IMR-90 (cell line): Measurements from ENCODE around the gene CA9. TPM values are rescaled to one million over a fixed set of nuclear protein-coding genes. Genes with fewer than 3 reads are reported as not detected.

ENCODE experiments used
- ATAC-seq: fragments of 200-7000 bp; cut with Tn5 transposase; 2 replicates; pipeline ENCODE4 v1.9.1; 2020; ENCODE audit warnings: low read depth, mild to moderate bottlenecking, moderate library complexity
- BruUV-seq: library from RNA; stranded (reverse); fragments of 400-500 nt; replicated peaks from 2 replicates; lab custom pipeline; 2021; lab: Mats Ljungman, UMichigan
- CTCF ChIA-PET: fragments of 300-600 bp; formaldehyde crosslinking; extraction: SDS; loops from one replicate; lab custom pipeline; 2021; ENCODE audit warnings: antibody characterized with exemption; lab: Yijun Ruan, JAX
- POLR2A ChIA-PET: fragments of 300-600 bp; sonication (Branson Sonifier 250); formaldehyde crosslinking; loops from one replicate; lab custom pipeline; 2022; ENCODE audit warnings: antibody characterized with exemption; ENCODE audit not compliant: unreplicated experiment; lab: Charles Lee
- DNase-seq: peaks from one replicate; pipeline ENCODE4 v3.0.0; 2013
- H2AFZ ChIP-seq: replicated peaks from 2 replicates; pipeline ENCODE3; 2013; ENCODE audit warnings: low read length, mild to moderate bottlenecking; ENCODE audit not compliant: poor library complexity
- H2AK5ac ChIP-seq: 2 replicates; pipeline ENCODE4 v1.6.1; 2013; ENCODE audit warnings: low read depth, low read length, inconsistent platforms
- H2AK9ac ChIP-seq: replicated peaks from 2 replicates; pipeline ENCODE3; 2013; ENCODE audit warnings: mild to moderate bottlenecking, low read depth, low read length, moderate library complexity; ENCODE audit not compliant: poor library complexity
- H2BK120ac ChIP-seq: 2 replicates; pipeline ENCODE4 v1.6.1; 2013; ENCODE audit warnings: low read depth, low read length, inconsistent platforms
- H2BK15ac ChIP-seq: 3 replicates; pipeline ENCODE4 v1.6.1; 2013; ENCODE audit warnings: low read depth, low read length, inconsistent platforms
- H2BK20ac ChIP-seq: 2 replicates; pipeline ENCODE4 v1.6.1; 2013; ENCODE audit warnings: low read depth, mild to moderate bottlenecking, inconsistent platforms, low read length, moderate library complexity
- H2BK5ac ChIP-seq: 2 replicates; pipeline ENCODE4 v1.6.1; 2013; ENCODE audit warnings: mild to moderate bottlenecking, low read depth, low read length, inconsistent platforms; ENCODE audit not compliant: poor library complexity, severe bottlenecking
- H3K14ac ChIP-seq: replicated peaks from 2 replicates; pipeline ENCODE4 v1.6.1; 2013; ENCODE audit warnings: low read depth, low read length, inconsistent platforms
- H3K18ac ChIP-seq: 2 replicates; pipeline ENCODE4 v1.6.1; 2013; ENCODE audit warnings: low read depth, low read length, control low read depth
- H3K23ac ChIP-seq: 2 replicates; pipeline ENCODE4 v1.6.1; 2013; ENCODE audit warnings: low read depth, low read length, inconsistent platforms
- H3K27ac ChIP-seq: 2 replicates; pipeline ENCODE4 v1.5.1; 2013; ENCODE audit warnings: mild to moderate bottlenecking, control low read depth, low read length; ENCODE audit not compliant: insufficient read depth
- H3K27me3 ChIP-seq: 2 replicates; pipeline ENCODE4 v1.6.1; 2013; ENCODE audit warnings: low read length; ENCODE audit not compliant: control insufficient read depth, insufficient read depth
- H3K36me3 ChIP-seq: 2 replicates; pipeline ENCODE4 v1.6.1; 2013; ENCODE audit warnings: low read length, mixed read lengths; ENCODE audit not compliant: control insufficient read depth, insufficient read depth
- H3K4ac ChIP-seq: 2 replicates; pipeline ENCODE4 v1.6.1; 2013; ENCODE audit warnings: low read depth, low read length, inconsistent platforms
- H3K4me1 ChIP-seq: 2 replicates; pipeline ENCODE4 v1.6.1; 2013; ENCODE audit warnings: low read length, mixed read lengths; ENCODE audit not compliant: control insufficient read depth, insufficient read depth
- H3K4me2 ChIP-seq: 2 replicates; pipeline ENCODE4 v1.6.1; 2013; ENCODE audit warnings: low read depth, mild to moderate bottlenecking, control low read depth, low read length, moderate library complexity
- H3K4me3 ChIP-seq: 2 replicates; pipeline ENCODE4 v1.5.1; 2013; ENCODE audit warnings: low read depth, mild to moderate bottlenecking, control low read depth, low read length, moderate library complexity; ENCODE audit not compliant: insufficient read depth
- H3K56ac ChIP-seq: 2 replicates; pipeline ENCODE4 v1.6.1; 2013; ENCODE audit warnings: low read length, inconsistent platforms; ENCODE audit not compliant: insufficient read depth; ENCODE audit errors: extremely low read depth
- H3K79me1 ChIP-seq, 2 experiments: 2 replicates each; pipeline ENCODE4 v1.6.1; 2013; ENCODE audit warnings: low read length in 2 of 2, inconsistent platforms in 1 of 2, low read depth in 1 of 2
- H3K9ac ChIP-seq: 2 replicates; pipeline ENCODE4 v1.6.1; 2013; ENCODE audit warnings: low read depth, low read length, control low read depth
- H3K9me1 ChIP-seq: 2 replicates; pipeline ENCODE4 v1.6.1; 2013; ENCODE audit warnings: low read length, inconsistent platforms; ENCODE audit not compliant: insufficient read depth
- H3K9me3 ChIP-seq: 2 replicates; pipeline ENCODE4 v1.6.1; 2013; ENCODE audit warnings: low read length; ENCODE audit not compliant: control insufficient read depth, insufficient read depth
- H4K20me1 ChIP-seq: 2 replicates; pipeline ENCODE4 v1.6.1; 2013; ENCODE audit warnings: low read length, inconsistent platforms; ENCODE audit not compliant: insufficient read depth
- H4K5ac ChIP-seq: 2 replicates; pipeline ENCODE4 v1.6.1; 2013; ENCODE audit warnings: mild to moderate bottlenecking, low read depth, low read length, control low read depth
- H4K8ac ChIP-seq, 2 experiments: 2 replicates each; pipeline ENCODE4 v1.6.1; 2013; ENCODE audit warnings: low read depth in 2 of 2, low read length in 2 of 2, control low read depth in 1 of 2, inconsistent platforms in 1 of 2
- H4K91ac ChIP-seq: 2 replicates; pipeline ENCODE4 v1.6.1; 2013; ENCODE audit warnings: low read depth, low read length, inconsistent platforms; ENCODE audit not compliant: insufficient read depth
- BHLHE40 ChIP-seq: fragments of 150-350 bp; IDR thresholded peaks from 2 replicates; pipeline ENCODE4 v1.6.1; 2016; ENCODE audit warnings: mild to moderate bottlenecking, low read depth, low read length
- CEBPB ChIP-seq: IDR thresholded peaks from 2 replicates; pipeline ENCODE4 v1.6.1; 2012; ENCODE audit warnings: low read depth, low read length, improper control_type of control experiment
- CHD1 ChIP-seq: IDR thresholded peaks from 2 replicates; pipeline ENCODE4 v1.6.1; 2012; ENCODE audit warnings: low read depth, low read length, improper control_type of control experiment
- FOS ChIP-seq: fragments of 150-350 bp; IDR thresholded peaks from 2 replicates; pipeline ENCODE4 v1.6.1; 2016; ENCODE audit warnings: low read depth, low read length
- MAFK ChIP-seq: IDR thresholded peaks from 2 replicates; pipeline ENCODE4 v1.6.1; 2012; ENCODE audit warnings: low read depth, low read length, improper control_type of control experiment
- MAZ ChIP-seq: IDR thresholded peaks from 2 replicates; pipeline ENCODE4 v1.6.1; 2012; ENCODE audit warnings: low read depth, mild to moderate bottlenecking, low read length, improper control_type of control experiment, moderate library complexity, borderline replicate concordance
- NFE2L2 ChIP-seq: fragments of 150-350 bp; IDR thresholded peaks from 2 replicates; pipeline ENCODE4 v1.6.1; 2016; ENCODE audit warnings: low read depth, mild to moderate bottlenecking, low read length
- POLR2A ChIP-seq: IDR thresholded peaks from 2 replicates; pipeline ENCODE4 v1.6.1; 2012; ENCODE audit warnings: mild to moderate bottlenecking, low read depth, low read length
- RAD21 ChIP-seq: IDR thresholded peaks from 2 replicates; pipeline ENCODE4 v1.6.1; 2012; ENCODE audit warnings: low read length, improper control_type of control experiment
- RCOR1 ChIP-seq: IDR thresholded peaks from 2 replicates; pipeline ENCODE4 v1.6.1; 2012; ENCODE audit warnings: mild to moderate bottlenecking, low read length, improper control_type of control experiment; ENCODE audit not compliant: insufficient replicate concordance
- RFX5 ChIP-seq: IDR thresholded peaks from 2 replicates; pipeline ENCODE4 v1.8.0; 2012; ENCODE audit warnings: low read depth, mild to moderate bottlenecking, low read length, moderate library complexity
- SMC3 ChIP-seq: fragments of 150-350 bp; IDR thresholded peaks from 2 replicates; pipeline ENCODE4 v1.6.1; 2016; ENCODE audit warnings: low read depth, mild to moderate bottlenecking, antibody characterized with exemption, low read length, moderate library complexity
- WGBS, 2 experiments: methylation state at CpG; one replicate each; pipeline versions ENCODE4 v1.1.5 to v1.1.7; 2013; ENCODE audit warnings: missing lambda C conversion rate in 2 of 2; ENCODE audit not compliant: insufficient read length in 1 of 2; ENCODE audit errors: extremely low coverage in 2 of 2; 5-methylcytosine and 5-hydroxymethylcytosine counted together
- dilution Hi-C: fragments of 300-500 bp; cut with HindIII; formaldehyde crosslinking; loops from one replicate; pipeline ENCODE4 v1.14.3; 2018; ENCODE audit warnings: low sequenced_read_pairs; ENCODE audit not compliant: unreplicated experiment
- in situ Hi-C: fragments of 300-500 bp; cut with MboI; formaldehyde crosslinking; loops from 3 replicates; pipeline ENCODE4 v1.14.3; 2019; ENCODE audit warnings: low sequenced_read_pairs, inconsistent platforms, mixed read lengths
- intact Hi-C: fragments of 100-400 bp; cut with micrococcal nuclease; formaldehyde crosslinking; loops from 2 replicates; pipeline ENCODE4 v1.10.0; 2022
- polyA plus RNA-seq, 3 experiments: library from polyadenylated mRNA; depleted of rRNA; stranded (reverse); fragments of >200 nt; gene quantifications; 2 replicates each; pipeline ENCODE4 v1.2.3, GENCODE V29; 2012; ENCODE audit warnings: low replicate concordance in 1 of 3
- total RNA-seq: library from RNA; depleted of rRNA; stranded (reverse); fragments of >200 nt; gene quantifications from 2 replicates; pipeline ENCODE4 v1.2.3, GENCODE V29; 2012
- TF ChIP-seq, protein P1 (sequence below): fragments of 150-350 bp; IDR thresholded peaks from 2 replicates; pipeline ENCODE4 v1.6.1; 2016; ENCODE audit warnings: low read depth, mild to moderate bottlenecking, low read length, moderate library complexity, borderline replicate concordance
- TF ChIP-seq, protein P2 (sequence below): conservative IDR thresholded peaks from 2 replicates; pipeline ENCODE4 v1.5.1; 2012; ENCODE audit warnings: mild to moderate bottlenecking, low read depth, low read length, improper control_type of control experiment
- TF ChIP-seq, protein P3 (sequence below): fragments of 150-350 bp; IDR thresholded peaks from 2 replicates; pipeline ENCODE4 v1.6.1; 2017; ENCODE audit warnings: mild to moderate bottlenecking, antibody characterized with exemption, low read length, low read depth

The CA9 gene
- total and polyA plus RNA-seq, 2 of the 4 experiments (the other 2 are of a cell fraction), result 0.54 to 3.9 TPM

DNA sequence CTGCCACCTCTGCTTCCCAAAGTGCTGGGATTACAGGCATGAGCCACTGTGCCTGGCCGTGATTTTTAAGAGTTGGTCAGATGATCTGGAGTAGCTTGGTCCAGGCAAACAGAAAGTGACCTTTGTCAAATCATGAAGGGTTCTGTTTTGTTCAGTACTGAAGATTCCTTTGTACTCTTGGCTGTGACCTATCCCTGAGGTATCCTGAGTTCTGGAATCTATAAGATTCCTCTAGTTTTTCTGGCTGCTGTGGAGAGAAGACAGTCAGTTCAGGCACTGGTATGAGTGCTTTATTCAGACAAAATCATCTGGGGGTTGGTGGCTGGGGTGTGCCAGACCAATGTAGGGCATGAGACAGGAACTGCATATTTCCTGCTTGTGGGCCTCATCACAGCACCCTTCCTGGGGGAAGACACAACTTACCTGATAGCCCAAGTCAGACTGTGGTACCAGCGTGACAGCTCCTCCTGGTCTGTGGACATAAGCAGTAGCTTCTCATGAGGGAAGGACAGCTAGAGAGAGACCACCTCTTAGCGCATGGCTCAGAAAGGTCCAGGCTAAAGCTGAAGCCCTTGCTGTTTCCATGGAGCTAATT is 11.9 kb upstream of the CA9 start:
- in situ Hi-C loops, result no loop called here
- H3K27ac ChIP-seq, result peak overlapping the region; percentile 18; the same call in 1 of the 2 replicates
- TF ChIP-seq BHLHE40, result no peak
- no peak for TF ChIP-seq MAZ
- TF ChIP-seq NFE2L2, result no peak
- TF ChIP-seq POLR2A, result no peak
- TF ChIP-seq RAD21, result no peak
- no peak for TF ChIP-seq SMC3
- TF ChIP-seq CEBPB, result no peak
- TF ChIP-seq, protein P1, sequence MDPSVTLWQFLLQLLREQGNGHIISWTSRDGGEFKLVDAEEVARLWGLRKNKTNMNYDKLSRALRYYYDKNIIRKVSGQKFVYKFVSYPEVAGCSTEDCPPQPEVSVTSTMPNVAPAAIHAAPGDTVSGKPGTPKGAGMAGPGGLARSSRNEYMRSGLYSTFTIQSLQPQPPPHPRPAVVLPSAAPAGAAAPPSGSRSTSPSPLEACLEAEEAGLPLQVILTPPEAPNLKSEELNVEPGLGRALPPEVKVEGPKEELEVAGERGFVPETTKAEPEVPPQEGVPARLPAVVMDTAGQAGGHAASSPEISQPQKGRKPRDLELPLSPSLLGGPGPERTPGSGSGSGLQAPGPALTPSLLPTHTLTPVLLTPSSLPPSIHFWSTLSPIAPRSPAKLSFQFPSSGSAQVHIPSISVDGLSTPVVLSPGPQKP, result no peak
- TF ChIP-seq FOS, result no peak
- no peak for TF ChIP-seq MAFK
- no peak for TF ChIP-seq CHD1
- TF ChIP-seq, protein P2, sequence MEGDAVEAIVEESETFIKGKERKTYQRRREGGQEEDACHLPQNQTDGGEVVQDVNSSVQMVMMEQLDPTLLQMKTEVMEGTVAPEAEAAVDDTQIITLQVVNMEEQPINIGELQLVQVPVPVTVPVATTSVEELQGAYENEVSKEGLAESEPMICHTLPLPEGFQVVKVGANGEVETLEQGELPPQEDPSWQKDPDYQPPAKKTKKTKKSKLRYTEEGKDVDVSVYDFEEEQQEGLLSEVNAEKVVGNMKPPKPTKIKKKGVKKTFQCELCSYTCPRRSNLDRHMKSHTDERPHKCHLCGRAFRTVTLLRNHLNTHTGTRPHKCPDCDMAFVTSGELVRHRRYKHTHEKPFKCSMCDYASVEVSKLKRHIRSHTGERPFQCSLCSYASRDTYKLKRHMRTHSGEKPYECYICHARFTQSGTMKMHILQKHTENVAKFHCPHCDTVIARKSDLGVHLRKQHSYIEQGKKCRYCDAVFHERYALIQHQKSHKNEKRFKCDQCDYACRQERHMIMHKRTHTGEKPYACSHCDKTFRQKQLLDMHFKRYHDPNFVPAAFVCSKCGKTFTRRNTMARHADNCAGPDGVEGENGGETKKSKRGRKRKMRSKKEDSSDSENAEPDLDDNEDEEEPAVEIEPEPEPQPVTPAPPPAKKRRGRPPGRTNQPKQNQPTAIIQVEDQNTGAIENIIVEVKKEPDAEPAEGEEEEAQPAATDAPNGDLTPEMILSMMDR, result no peak
- TF ChIP-seq RFX5, result no peak
- TF ChIP-seq, protein P3, sequence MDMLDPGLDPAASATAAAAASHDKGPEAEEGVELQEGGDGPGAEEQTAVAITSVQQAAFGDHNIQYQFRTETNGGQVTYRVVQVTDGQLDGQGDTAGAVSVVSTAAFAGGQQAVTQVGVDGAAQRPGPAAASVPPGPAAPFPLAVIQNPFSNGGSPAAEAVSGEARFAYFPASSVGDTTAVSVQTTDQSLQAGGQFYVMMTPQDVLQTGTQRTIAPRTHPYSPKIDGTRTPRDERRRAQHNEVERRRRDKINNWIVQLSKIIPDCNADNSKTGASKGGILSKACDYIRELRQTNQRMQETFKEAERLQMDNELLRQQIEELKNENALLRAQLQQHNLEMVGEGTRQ, result no peak
- TF ChIP-seq RCOR1, result no peak

More for the DNA sequence above, 11.9 kb upstream of the CA9 start:
- H3K79me1 ChIP-seq, result peaks cover 30 to 65% of the 10 kb centered on the region in 2 experiments; a peak in 3 of 4 replicates
- no peak overlapping the region for H2BK20ac ChIP-seq
- no peak overlapping the region for H3K56ac ChIP-seq
- ChIA-PET CTCF (interaction anchor here (0.5 to 2.1 kb wide), 11 partner anchors 8 to 163 kb away, joined by 3 to 11 read pairs (median 5); partner anchors contain the start of genes CREB3, TLN1 and TPM2), POLR2A (interaction anchor here (1.1 to 2.1 kb wide), 7 partner anchors 16 to 87 kb away, joined by 4 to 14 read pairs (median 7); no protein-coding TSS in a partner anchor)
- H2BK120ac ChIP-seq, result 0 out of 2 replicates have a peak overlapping the region, but pooled peaks have one; percentile 1
- ATAC-seq (no peak), DNase-seq (no peak)
- no peak overlapping the region for H3K4me3 ChIP-seq
- peak overlapping the region; percentile 4; the same call in 1 of the 2 replicates for H3K23ac ChIP-seq
- no peak overlapping the region for H2AFZ ChIP-seq
- 0 out of 2 replicates have a peak overlapping the region, but pooled peaks have one; percentile 12 for H4K5ac ChIP-seq
- no peak overlapping the region for H3K4me2 ChIP-seq
- dilution Hi-C loops, result no loop called here
- H3K9me3 ChIP-seq, result no peaks in the 10 kb centered on the region
- H2BK15ac ChIP-seq, result no peak overlapping the region
- peak overlapping the region; percentile 30 for H4K91ac ChIP-seq
- no peak overlapping the region for H2AK9ac ChIP-seq
- H2AK5ac ChIP-seq, result peak overlapping the region; percentile 60
- no peak overlapping the region; a peak in 1 of 4 replicates for H4K8ac ChIP-seq
- intact Hi-C loops, result no loop called here
- no CpG with 5 or more reads among the region's 3 CpGs for WGBS, 2 experiments
- no peak overlapping the region for H3K18ac ChIP-seq
- peaks cover 3% of the 10 kb centered on the region; the same call in 1 of the 2 replicates for H4K20me1 ChIP-seq
- H3K4ac ChIP-seq, result peak overlapping the region; percentile 22; the same call in 1 of the 2 replicates
- peak overlapping the region; percentile 20 for H2BK5ac ChIP-seq
- H3K4me1 ChIP-seq, result peaks cover 19% of the 10 kb centered on the region
- no peak overlapping the region for H3K14ac ChIP-seq
- peak overlapping the region; percentile 5; the same call in 1 of the 2 replicates for H3K9ac ChIP-seq
- peaks cover 15% of the 10 kb centered on the region for H3K9me1 ChIP-seq
- H3K36me3 ChIP-seq, result peaks cover 11% of the 10 kb centered on the region
- no peaks in the 10 kb centered on the region for H3K27me3 ChIP-seq
- no TSS peak for BruUV-seq
